ENCODE results near the gene BIRC5.
"Not testable (repeated sequence)": the region's sequence is repeated elsewhere in the genome, so short reads cannot be mapped to it uniquely, and the experiment has no call there.

The BIRC5 gene

GRCh38 chr17:78226055-78226758, 12.2 kb downstream of the BIRC5 start:
- DNase-seq: no peak

GRCh38 chr17:78226759-78227454, 12.9 kb downstream of the BIRC5 start:
- DNase-seq: no peak

GRCh38 chr17:78227455-78227916, 13.4 kb downstream of the BIRC5 start:
- no peak for DNase-seq

- no peak for DNase-seq
These were observed 14.1 kb downstream of the BIRC5 start for GRCh38 chr17:78228176-78228575.

- DNase-seq: no peak
These were observed 16.4 kb downstream of the BIRC5 start for GRCh38 chr17:78230252-78230962.

- no peak for DNase-seq
These were observed 17.2 kb downstream of the BIRC5 start, which contains the start of gene TMEM235 for GRCh38 chr17:78230996-78231935. TMEM235 (plus strand) TSS chr17:78231631; CDS start chr17:78232024, 393 bp downstream.

- no peak for DNase-seq
These were observed 18.2 kb downstream of the BIRC5 start for GRCh38 chr17:78231991-78232858.

GRCh38 chr17:78232859-78233173, 18.8 kb downstream of the BIRC5 start:
- DNase-seq: no peak

- DNase-seq: no peak
These were observed 19.6 kb downstream of the BIRC5 start for GRCh38 chr17:78233678-78234077.

- no peak for DNase-seq
These were observed 20.3 kb downstream of the BIRC5 start for GRCh38 chr17:78234261-78234865.

GRCh38 chr17:78235022-78235421, 21.0 kb downstream of the BIRC5 start:
- DNase-seq: not testable (repeated sequence)

GRCh38 chr17:78235885-78236284, 21.8 kb downstream of the BIRC5 start:
- no peak for DNase-seq

GRCh38 chr17:78236362-78237127, 22.5 kb downstream of the BIRC5 start:
- DNase-seq: no peak

GRCh38 chr17:78237401-78238012, 23.5 kb downstream of the BIRC5 start:
- DNase-seq: no peak

GRCh38 chr17:78238823-78239488, 24.9 kb downstream of the BIRC5 start:
- no peak for DNase-seq

- DNase-seq: no peak
These were observed 25.5 kb downstream of the BIRC5 start for GRCh38 chr17:78239489-78239931.

- no peak for DNase-seq
These were observed 26.1 kb downstream of the BIRC5 start for GRCh38 chr17:78240012-78240655.

- DNase-seq: no peak
These were observed 26.8 kb downstream of the BIRC5 start for GRCh38 chr17:78240839-78241238.

All from NCI-H2227 treated with DMSO at 0.1 percent for 48 hours (cell line).